HG02970 (cell line): ENCODE results near the gene WDR59.
"Not testable (repeated sequence)": the region's sequence is repeated elsewhere in the genome, so short reads cannot be mapped to it uniquely, and the experiment has no call there.

Source experiments
- ATAC-seq: cut with Tn5 transposase; IDR thresholded peaks from one replicate; pipeline ENCODE4 v1.9.1; 2021; ENCODE audit warnings: mild to moderate bottlenecking, moderate library complexity, moderate number of reproducible peaks; ENCODE audit not compliant: unreplicated experiment, low FRiP score

Gene WDR59

DNA sequence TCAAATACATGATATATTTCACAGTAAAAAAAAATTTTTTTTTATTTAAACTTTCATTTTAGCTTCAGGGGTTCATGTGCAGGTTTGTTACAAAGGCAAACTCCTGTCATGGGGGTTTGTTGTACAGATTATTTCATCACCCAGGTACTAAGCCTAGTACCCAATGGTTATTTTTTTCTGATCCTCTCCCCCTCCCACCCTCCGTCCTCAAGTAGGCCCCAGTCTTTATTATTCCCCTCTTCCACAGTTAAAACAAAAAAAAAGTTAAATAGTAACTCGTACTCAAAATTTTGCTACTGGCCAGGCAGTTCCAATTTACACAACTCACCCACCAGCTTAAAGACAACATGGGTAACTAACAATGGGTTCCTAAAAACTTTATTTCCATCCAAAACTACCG is 63.9 kb downstream of the WDR59 start:
- ATAC-seq: no peak

DNA sequence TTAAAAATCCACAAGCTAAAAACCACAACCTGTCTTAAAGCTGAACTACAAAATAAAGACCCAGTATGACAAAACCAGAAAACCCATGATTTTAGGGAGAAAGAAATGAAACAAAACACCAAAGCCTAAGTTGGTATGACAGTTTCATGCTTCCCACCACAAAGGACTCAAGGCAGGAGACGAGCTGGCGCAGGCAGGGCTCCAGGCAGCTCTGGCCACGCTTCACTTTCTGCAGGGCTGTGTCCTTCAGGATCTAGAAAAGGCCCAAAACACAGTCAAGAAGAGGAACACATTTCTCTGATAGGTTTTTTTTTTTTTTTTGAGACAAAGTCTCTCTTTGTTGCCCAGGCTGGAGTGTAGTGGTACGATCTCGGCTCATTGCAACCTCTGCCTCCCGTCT is 75.3 kb downstream of the WDR59 start:
- ATAC-seq: no peak

DNA sequence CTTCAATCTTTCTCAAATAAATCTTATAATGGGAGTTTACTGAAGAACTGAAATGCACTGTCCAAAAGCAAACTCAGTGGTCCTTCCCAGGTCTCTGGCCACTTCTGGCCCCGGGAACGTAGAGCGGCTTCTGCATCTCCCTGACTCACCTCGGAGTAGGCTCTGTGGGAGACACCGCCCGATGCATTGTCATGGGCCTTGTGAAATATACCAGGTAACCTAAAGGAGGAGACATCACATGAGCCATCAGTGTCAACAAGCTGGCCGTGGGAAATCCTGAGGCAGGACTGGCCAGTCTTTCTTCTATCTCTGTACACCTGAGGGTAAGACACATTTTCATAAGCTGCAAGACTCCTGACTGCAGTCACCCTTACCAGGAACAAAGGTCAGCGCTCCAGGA is 76.2 kb downstream of the WDR59 start:
- not testable (repeated sequence) for ATAC-seq

DNA sequence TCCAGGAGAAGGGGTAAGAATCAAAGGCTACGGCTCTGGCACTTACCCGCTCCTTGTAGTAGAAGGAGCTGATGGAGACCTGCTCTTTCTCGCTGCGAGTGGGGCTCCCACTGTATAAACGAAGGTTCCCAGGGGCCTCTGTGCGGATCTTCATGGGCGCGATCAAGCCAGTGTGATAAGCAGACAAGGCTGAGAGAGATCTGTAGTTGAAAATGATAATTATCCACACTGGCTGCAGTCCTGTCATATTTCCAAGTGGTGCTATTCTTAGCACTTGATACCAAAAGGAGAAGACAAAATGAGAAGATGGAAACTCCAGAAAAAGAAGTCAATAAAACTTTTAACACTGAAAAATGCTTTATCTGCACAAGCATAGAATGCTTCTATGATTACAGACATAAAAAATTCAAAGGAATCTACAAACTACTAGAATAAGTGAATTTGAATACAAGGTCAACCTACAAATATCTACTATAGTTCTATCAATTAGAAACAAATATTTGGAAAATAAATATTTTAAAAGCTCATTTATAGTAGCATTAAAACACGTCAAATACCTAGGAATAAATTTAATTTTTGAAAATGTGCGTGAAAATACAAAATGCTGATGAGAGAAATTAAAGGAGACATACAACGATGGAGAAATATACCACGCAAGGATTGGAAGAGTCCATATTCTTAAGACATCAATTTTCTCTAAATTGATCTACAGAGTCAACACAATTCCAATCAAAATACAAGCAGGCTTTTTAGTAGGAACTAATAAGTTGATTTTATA is 80.8 kb downstream of the WDR59 start:
- ATAC-seq: no peak

DNA sequence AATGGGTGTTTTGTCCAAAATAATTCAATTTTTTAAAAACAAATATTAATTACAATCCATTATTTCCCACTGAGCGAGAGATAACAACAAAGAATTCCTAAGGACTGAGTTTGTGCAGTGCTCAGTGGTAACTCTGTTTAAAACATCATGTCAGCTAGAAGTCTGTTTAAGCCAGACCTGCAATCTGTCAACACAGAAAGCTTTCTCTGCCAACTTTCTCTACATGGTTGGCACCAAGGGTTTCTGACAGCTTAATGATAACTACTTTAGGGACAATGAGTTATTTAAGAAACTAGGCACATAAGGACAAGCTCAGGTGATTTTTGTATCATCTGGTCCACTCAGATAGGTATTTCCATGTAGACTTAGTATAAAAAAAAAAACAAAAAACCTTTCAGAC is 81.8 kb downstream of the WDR59 start:
- no peak for ATAC-seq

DNA sequence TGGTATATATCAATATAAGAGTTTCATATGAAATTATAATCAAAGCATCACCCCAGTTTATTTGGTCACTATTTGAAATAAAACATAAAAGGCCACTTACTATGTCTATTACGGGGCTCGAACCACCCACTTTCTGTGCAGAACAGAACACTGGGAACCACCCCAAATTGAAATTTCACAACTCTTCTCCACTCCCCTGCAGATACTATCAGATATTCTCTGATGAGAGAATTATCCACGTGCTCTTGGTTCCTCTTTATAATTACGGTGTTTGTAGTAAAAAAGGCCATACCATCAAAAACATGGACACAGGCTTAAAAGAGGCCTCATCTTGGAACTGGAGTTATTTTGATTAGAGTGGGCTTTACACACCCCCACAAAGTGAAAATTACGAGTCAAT is 82.8 kb downstream of the WDR59 start:
- no peak for ATAC-seq

DNA sequence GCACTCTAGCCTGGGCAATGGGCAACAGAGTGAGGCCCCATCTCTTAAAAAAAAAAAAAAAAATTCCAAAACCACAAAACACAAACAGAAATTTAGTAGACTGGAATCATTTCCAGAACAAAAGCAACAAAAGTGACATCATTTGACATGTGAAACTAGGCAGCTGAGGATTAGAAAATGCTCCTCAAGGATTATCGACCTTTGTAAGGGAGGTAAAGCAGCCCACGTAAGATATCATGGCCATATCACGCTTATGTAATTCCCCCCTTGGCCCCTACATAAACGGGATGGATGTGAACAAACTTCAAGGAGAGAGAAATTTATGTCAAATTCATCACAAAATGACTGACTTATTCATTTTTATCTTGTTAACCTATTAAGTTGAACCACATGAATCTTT is 83.3 kb downstream of the WDR59 start:
- no peak for ATAC-seq

DNA sequence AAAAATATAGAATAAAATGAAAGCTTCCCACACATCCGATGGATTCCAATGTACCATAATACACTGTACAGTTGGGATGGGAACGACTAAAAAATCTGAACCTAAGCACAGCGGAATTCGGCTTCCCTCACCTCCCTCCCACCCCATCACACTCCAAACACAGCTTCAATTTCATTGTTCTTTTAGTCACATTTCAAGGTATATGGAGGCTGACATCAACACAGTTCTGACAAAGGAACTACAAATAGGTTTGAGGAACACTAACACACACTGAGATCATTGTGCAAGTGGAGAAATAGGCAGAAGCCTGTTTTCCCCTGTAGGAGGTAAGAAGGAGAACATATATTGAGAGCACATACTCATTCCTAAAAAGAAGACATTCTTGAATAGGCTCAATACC is 85.1 kb downstream of the WDR59 start:
- no peak for ATAC-seq

DNA sequence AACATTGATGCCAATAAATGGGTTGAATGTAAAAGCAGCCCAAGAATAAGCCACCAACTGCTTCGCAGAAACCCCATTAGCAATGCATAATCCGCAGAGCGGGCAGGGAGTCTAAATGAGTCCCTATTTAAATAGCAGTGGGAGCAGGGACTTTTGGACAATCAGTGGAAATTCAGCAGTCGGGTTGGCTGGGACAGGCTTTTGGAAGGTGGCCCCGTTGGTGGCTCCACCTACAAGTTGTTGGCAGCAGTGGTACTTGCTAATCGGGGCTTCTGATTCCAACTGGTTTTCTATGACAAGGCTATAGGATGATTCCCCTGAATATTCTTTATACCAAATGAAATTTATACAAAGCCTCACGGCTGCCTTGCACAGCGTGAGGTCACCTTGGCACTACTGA is 86.3 kb downstream of the WDR59 start:
- ATAC-seq: no peak

DNA sequence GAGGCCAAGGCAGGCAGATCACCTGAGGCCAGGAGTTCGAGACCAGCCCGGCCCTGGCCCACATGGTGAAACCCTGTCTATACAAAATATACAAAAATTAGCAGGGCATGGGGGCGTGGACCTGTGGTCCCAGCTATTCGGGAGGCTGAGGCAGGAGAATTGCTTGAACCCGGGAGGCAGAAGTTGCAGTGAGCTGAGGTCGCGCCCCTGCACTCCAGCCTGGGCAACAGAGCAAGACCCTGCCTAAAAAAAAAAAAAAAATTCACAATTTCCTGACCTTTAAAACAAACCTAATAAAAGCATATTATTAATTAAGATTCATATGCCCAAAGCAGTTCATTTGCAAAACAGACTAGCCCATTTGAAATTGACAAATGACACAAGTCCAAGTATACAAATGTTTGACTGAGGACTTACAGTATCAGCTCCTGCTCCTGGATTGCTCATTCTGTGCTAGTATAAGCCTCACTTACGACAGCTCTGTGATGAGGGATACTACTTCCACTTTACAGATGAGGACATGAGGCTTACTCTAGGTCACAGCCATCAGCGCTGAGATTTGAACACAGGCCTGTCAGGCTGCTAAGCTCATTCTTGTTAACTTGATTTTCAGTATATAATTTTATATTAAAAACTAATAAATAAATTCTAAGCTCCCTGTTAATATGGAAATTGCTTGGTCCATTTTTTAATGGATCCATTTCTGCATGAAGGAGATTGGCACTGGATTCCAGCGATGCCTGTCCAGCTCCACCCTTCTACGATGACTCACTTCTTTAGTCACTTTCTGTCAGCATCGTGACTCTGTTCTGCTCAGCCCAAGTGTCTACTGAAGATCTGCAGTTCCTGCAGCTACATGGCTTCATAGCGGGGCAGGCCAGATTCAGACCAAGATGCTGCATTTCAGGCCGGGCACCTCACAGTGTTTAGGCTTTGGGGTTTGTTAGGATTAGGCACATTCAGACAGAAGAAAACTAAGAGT is 88.2 kb downstream of the WDR59 start:
- ATAC-seq: no peak

DNA sequence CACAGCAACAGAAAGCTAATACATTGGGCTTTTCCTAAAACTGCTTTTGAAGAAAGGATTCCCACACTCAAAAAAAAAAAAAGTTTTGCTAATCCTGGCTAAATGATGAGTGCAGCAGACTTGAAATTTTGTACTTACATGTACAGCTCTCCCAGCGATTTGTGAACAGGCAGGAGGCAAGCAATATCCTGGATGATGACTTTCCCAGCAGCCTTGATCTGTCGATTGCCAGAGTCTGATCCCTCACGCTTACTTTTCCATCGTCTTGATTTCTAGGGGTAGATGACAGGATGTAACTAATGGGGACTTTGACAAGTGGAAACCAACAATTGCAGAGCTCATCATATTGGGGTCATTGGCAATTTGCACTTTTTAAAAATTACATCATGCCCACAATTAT is 91.4 kb downstream of the WDR59 start:
- no peak for ATAC-seq

DNA sequence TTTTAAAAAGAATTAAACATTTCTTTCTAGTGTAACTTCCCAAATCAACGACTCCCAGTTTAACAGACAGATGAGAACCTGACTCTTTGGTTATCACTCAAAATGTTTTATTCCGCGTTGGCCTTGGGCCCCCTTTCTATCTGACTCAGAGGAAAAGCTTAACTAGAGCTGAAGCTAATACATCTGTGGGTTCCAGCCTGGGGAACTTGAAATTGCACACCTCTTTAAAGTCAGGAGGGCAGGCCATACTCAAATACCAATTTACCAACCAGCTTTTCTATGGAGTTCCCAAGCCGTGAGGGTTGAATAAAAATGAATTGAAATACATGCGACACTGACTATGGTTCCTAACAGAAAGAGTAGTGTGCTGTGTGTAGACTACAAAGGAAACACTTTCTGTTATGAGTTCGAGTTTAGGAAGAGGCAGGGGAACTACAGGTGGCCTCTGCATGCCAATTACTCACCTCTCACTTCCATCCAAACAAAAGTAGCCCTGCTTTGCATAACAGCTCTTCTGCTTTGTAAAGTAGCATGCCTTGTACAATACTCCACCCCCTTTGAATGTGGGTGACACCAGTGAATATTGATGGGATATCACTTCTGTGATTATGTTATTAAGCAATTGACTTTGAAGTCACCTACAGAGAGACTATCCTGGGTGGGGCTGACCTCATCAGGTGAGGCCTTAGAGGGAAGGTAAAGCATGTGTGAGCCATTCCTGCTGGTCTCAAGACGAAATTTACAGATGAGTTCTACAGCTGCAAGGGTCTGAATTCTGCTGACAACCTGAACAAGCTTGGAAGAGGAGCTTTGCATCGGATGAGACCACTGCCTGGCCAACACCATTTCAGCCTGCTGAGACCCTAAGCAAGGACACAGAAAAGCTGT is 92.1 kb downstream of the WDR59 start:
- no peak for ATAC-seq

DNA sequence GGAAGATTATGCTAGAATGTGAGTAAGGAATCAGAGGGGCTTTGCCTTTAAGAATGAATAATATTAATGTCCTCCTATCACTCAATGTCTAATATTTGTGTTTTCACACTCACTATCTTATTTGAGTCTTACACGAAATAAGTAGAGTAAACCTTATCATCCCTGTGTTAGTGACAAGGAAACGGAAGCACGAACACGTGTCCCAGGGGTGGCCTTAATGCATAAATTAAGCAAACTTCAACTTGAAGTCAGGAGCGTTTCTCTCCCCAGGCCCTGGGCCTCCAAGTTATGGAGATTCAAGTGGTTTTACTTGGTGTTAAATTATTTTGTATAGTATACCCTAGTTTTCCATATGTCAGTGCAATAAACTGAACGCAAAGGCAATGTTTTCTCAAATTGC is 96.0 kb downstream of the WDR59 start:
- ATAC-seq: no peak

DNA sequence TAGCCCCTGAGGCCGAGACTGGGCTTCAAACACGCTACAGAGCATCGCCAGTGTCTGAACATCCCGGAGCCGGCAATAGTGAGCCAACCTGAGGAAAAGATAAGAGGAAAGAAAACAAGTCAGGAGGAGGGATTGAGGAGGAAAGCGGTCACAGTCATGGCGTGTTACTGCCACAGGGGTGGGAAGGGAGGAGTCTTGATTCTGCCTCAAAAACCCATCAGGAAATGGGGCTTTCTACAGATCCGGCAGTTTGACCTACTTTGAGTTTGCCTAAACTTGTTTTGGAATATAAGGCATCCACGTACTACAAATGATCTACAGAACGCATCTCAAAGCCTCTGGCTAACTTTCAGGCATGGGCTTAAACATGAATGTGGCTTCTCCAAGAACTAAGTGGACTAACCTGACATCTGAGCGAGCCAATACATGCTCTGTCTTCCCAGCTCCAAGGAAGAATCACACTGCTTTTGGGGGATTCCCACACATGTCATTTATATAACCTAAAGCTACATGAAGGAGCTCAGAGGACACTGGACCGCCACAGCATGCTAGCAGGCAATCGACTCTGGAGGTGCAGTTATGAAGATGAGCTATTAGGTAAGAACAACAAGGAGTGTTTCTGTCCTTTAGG is 96.6 kb downstream of the WDR59 start:
- no peak for ATAC-seq

DNA sequence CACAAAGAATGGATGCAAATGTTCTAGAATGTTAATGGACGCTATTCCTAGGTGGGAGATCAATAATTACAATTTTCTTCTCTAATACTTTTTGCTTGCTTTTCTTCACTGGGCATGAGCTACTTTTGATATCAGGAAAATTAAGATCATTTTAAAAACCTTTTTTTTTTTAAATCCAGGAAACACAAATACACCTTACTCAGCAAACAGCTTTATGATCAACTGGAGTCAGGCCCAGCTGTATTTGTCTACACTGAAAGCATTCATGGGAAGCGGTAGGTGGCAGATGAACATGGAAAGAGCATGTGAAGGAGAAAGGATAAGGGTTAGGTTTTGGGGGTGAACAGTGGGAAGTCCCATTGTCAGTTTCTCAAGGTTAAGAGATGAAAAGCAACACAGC is 97.8 kb downstream of the WDR59 start:
- ATAC-seq: no peak

DNA sequence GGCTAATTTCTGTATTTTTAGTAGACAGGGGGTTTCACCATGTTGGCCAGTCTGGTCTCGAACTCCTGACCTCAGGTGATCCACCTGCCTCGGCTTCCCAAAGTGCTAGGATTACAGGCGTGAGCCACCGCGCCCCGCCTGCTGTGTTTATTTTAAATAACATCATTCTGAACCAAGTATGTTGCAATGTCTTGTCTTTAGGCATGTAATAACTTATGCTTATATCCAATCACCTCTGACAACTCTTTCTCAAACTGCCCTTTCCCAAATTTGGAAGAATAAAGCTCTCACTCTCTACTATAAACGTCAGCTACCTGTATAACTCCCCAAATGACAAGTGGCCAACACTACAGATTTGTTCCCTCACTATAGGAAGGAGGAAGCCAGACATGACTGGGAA is 107.2 kb downstream of the WDR59 start:
- no peak for ATAC-seq

DNA sequence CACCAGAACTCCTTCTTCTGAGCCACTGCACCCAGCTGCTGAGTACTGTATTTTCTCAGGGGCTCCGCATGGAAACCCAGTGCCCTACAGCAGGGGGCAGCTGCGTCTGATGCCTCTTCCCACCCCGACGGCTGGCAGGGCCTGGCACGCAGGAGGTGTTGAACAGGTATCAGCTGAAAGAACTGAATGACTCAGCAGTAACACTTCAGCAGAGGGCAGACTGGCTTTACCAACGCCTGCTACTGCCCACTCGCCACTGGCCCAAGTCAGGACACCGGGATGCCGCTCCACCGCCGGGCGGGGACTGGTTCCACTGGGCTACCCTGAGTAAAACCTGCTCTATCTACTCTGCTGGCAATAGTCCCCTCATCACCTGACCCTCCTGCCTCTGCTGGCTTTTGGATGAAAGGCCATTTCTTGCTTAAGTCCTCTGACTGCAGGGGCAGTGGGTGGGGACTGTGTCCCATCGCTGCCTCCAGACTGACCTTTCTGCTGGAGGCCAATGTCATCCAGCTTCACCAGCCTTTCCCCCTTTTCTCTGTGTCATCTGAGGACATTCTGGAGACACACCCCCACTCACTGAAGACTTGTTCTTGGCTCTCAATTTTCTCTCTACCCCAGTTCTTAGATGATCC is 109.9 kb downstream of the WDR59 start:
- ATAC-seq: no peak

DNA sequence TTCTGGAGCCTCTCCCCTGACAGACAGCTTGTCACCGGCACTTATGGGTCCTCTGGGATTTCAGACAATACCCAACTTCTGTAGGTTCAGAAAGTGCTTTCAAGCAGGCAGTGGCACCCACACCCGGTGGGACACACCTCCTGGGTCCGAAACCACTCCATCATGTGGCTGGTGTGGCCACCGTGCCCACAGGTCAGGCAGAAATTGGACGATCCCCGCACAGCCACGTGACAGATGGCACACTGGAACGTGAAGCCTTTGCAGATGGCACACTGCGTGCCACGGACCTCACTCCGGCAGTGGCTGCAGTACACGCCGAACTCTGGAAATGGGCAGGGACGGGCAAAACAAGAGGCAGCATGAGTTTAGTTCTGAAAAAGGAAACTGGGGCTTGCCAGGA is 110.8 kb downstream of the WDR59 start:
- no peak for ATAC-seq

DNA sequence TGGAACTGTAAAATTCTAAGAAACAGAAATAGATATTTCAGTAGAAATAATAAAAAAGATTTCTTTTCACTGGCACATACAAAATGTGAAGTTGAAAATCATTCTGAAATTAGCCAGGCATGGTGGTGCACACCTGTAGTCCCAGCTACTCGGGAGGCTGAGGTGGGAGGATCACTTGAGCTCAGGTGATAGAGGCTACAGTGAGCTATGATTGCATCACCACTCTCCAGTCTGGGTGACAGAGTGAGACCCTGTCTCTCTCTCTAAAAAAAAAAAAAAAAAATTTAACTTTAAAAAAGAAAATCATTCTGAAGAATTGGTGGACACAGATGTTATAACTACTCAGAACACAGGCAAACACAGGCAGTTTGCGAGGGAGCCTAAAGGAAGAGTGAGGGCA is 112.6 kb downstream of the WDR59 start:
- no peak for ATAC-seq

DNA sequence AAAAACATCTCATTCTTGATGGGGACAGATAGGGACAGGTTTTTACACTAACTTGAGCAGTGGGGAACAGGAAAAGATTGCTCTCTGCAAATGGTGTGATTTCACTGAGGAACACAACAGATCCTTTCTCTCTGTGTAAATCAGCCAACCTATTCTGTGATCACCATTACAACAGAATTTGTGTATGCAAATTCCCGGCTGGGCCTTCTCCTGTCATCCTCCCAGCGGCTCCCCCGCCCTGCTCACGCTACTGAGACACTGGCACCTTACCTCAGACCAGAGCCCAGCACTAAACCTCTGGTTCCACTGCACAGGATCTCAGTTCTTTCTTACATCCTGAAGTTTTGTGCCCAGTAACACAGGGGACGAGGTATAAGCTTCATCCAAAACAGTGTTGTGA is 113.3 kb downstream of the WDR59 start:
- no peak for ATAC-seq
